KBM-7 (cell line): Measurements from ENCODE around the gene TECR.
"Not testable (repeated sequence)": the region's sequence is repeated elsewhere in the genome, so short reads cannot be mapped to it uniquely, and the experiment has no call there.

ENCODE experiments used
- DNase-seq: peaks from one replicate; pipeline ENCODE4 v3.0.0-alpha.2; 2015
- in situ Hi-C: fragments of 300-500 bp; cut with MboI; formaldehyde crosslinking; loops from 2 replicates; pipeline ENCODE4 v1.14.3; 2020; ENCODE audit warnings: low sequenced_read_pairs, low pct_unique_long_range_greater_than_20kb, mixed read lengths

Gene TECR, protein sequence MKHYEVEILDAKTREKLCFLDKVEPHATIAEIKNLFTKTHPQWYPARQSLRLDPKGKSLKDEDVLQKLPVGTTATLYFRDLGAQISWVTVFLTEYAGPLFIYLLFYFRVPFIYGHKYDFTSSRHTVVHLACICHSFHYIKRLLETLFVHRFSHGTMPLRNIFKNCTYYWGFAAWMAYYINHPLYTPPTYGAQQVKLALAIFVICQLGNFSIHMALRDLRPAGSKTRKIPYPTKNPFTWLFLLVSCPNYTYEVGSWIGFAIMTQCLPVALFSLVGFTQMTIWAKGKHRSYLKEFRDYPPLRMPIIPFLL

DNA sequence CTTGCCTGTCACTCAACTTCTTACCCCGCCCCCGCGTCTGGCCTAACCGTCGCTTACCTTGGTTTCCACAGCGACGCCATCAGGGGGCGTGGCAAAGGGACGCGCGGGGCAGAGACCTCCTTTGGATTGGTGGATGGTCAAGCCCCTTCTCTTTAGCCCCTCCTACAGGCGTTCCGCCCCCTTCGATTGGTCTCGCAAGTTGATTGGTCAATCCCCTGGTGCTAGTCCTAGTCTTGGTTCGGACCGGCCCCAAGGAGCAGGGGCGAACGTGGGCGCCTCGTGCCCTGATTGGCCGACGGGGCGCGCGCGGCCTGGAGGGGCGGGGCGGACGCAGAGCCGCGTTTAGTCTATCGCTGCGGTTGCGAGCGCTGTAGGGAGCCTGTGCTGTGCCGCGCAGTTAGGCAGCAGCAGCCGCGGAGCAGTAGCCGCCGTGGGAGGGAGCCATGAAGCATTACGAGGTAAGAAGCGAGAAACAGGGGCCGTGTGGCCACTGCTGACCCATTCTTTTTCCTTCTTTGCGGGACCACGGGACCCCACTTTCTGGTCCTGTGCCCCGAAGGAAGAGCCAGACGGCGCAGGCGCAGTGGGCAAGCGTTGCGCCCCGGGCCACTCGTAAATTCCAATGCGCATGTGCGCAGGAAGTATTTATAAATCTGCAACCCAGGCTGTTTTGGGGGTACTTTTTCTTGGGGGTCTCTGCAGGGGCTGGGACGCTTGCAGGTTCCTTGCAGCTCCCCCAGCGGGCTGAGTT lies at the start of gene TECR:
TECR (plus strand) TSS at position 341 of the 751 bp plus-strand sequence; CDS start at position 444, 103 bp downstream.
- in situ Hi-C loops: no loop called here
- peak; percentile 100 for DNase-seq

DNA sequence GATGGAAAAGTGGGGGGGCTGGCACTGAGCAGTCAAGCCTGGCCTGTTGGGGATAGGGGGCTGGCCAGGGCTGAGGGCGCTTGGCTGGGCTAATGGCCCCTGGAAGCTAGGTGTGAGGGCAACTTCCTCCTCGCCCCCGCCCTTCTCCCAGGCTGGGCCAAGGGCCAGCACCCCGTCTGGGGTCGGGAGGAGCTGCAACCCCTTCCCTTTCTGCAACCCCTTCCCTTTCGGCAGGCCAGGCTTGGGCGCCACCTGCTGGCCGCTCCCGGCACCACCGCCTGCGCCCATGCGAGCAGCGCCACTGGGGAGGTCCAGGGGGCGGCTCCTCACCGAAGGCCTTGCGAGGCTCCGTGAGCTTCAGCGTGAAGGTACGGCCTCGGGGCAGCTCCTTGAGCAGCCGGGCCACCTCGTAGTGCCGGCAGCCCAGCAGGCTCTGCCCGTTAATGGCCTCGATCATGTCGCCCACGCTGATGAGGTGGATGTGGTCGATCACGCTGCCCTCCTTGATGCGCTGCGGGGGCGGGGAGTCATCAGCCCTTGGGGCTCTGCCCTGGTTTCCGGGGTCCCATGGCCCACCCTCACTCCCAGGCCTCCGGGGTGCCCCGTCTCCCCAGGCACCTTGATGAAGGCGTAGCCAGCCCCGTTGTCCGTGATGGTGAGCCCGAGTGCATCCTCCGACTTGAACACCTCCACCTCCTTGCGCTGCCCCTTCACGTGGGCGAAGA lies 49.3 kb upstream of the TECR start:
- in situ Hi-C loops: no loop called here
- DNase-seq: peak; percentile 79

GRCh38 chr19:14480700-14481079 lies 48.7 kb upstream of the TECR start:
- no peak for DNase-seq
- in situ Hi-C loops: no loop called here

GRCh38 chr19:14482172-14482941 lies 47.0 kb upstream of the TECR start:
- no peak for DNase-seq
- in situ Hi-C loops: no loop called here

DNA sequence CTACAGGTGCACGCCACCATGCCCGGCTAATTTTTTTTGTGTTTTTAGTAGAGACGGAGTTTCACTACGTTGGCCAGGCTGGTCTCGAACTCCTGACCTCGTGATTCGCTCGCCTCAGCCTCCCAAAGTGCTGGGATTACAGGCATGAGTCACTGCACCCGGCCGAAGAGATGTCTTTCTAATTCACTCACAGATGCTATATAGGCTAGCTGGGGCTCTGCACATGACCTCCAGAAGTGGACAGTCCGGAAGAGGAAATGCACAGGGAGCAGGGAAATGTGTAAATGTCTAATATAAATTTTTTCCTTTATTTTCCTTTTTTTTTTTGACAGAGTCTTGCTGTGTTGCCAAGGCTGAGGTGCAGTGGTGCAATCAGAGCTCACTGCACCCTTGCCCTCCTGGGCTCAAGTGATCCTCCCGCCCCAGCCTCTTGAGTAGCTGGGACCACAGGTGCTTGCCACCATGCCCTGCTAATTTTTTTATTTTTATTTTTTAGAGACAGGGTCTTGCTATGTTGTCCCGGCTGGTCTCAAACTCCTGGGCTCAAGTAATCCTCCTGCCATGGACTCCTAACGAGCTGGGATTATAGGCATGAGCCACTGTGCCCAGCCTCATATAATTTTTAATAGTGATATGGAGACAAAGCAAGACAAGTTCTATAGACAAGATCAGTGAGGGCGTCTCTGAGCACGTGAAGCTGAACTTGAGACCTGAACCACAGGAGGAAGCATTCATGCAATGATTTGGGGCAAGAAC lies 41.8 kb upstream of the TECR start:
- no peak for DNase-seq
- in situ Hi-C loops: no loop called here

GRCh38 chr19:14492756-14493337 lies 36.5 kb upstream of the TECR start:
- no peak for DNase-seq
- in situ Hi-C loops: no loop called here

DNA sequence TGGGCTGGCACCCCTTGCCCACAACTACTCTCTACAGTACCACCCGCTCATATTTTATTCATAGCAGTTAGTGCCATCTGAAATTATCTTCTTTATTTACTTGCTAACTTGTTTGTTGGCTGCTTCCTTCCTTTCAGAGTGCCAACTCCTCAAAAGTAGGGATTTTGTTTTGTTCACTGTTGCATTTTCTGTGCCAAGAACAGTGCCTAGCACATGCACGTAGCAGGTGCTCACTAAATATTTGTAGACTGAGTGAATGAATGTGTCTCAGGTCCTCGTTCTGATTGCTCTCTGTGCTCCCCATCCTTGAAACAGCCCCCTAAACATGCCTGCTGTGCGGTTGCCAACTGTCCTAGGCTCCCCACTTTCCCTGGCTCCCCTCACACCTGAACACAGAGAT lies 35.0 kb upstream of the TECR start:
- in situ Hi-C loops: no loop called here
- no peak for DNase-seq

- no peak for DNase-seq
- in situ Hi-C loops: no loop called here
These were observed 34.3 kb upstream of the TECR start for GRCh38 chr19:14494910-14495671.

DNA sequence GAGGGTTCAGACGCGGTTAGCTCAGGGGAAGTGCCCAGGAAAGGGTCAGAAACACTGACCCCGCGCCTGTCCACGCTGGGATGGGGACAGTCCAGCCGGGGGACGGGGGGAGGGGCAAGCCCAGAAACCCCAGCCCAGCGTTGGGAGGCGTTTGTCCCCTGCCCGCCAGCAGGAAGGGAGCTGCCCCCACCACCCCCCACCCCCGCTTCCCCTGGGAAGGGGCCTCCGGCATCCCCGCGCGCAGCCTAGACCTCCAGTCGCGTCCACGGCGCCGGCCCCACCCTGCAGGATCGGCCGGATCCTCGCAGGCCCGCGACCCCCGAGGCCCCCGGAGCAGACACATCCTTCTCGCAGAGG lies 33.7 kb upstream of the TECR start:
- in situ Hi-C loops: no loop called here
- DNase-seq: no peak

- DNase-seq: peak; percentile 96
- in situ Hi-C loops: no loop called here
These were observed 33.2 kb upstream of the TECR start, which contains the start of gene GIPC1 for GRCh38 chr19:14496029-14496833. TSS of gene GIPC1 (minus strand) at chr19:14496127. CDS start at chr19:14482976, 13,151 bp downstream.

DNA sequence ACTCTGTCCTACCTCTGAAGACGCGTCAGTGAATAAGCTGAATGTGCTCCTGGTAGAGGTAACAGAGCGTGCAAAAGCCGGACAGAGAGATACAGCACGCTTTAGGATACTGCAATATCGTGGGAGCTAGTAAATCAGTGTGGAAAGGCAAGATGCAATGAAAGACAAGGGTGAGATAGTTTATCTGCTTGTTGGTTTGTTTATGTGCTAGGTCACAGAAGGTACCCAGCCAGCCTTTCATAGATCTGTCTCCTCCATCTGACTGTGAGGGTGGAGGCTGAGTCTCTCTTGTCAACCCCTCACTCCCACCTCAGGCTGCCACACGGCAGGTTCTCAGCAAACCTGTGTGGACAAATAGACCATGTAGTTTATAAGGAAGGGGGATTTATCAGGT lies 32.6 kb upstream of the TECR start:
- no peak for DNase-seq
- in situ Hi-C loops: no loop called here

GRCh38 chr19:14497228-14497921 lies 32.0 kb upstream of the TECR start:
- DNase-seq: no peak

DNA sequence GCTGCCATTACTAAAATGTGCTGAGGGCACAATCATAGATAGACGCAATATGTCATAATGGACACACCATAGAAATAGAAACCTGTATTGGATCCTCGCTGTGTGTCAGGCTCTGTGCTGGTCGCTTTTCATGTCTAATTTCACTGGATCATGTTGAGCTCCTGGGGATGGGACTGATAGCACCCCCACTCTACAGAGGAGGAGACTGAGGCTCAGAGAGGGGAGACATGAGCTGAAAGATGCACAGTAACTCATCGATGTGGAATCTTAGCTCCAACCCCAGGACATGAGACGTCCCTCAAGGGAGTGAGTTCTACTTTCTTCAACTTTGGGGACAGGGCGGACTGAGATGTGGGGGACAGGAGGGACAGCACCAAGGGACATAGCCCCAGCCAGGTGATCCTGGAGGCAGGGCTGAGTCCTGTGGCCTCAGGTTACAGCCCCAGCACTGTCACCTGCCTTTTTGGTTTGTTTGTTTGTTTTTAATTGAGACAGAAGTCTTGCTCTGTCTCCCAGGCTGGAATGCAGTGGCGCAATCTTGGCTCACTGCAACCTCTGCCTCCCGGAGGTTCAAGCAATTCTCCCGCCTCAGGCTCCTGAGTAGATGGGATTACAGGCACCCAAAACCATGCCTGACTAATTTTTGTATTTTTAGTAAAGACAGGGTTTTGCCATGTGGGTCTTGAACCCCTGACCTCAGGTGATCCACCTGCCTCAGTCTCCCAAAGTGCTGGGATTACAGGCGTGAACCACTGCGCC lies 26.9 kb upstream of the TECR start:
- in situ Hi-C loops: no loop called here
- DNase-seq: no peak

More at GRCh38 chr19:14497228-14497921, 32.0 kb upstream of the TECR start:
- in situ Hi-C loops: no loop called here

- in situ Hi-C loops: no loop called here
- no peak for DNase-seq
These were observed 26.1 kb upstream of the TECR start for GRCh38 chr19:14503285-14503684.

DNA sequence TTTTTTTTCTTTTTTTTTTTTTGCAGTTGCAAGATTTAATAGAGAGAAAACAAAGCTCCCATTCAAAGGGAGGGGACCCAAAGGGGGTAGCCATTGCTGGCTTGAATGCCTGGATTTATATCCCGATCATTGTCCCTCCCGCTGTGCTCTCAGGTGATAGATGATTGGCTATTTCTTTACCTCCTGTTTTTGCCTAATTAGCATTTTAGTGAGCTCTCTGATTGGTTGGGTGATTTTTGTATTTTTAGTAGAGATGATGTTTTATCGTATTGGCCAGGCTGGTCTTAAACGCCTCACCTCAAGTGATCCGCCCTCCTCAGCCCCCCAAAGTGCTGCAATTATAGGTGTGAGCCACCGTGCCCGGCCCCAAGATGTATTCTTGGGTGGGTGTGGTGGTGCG lies 24.8 kb upstream of the TECR start:
- in situ Hi-C loops: not testable (repeated sequence)

More for the DNA sequence above, 24.8 kb upstream of the TECR start:
- not testable (repeated sequence) for DNase-seq
